ENCODE data around the gene PPP2R5A.

GRCh38 chr1:212244441-212244840 is 40.8 kb upstream of the PPP2R5A start:
- TF ChIP-seq CTCF (IDR thresholded peaks at IDR 0.05; ENCODE audit: low read length) = no peak
- TF ChIP-seq EZH2 (IDR thresholded peaks at IDR 0.05; ENCODE audit: borderline replicate concordance, low read length) = no peak
